Activated CD8-positive, alpha-beta memory T cell treated with anti-CD3 and anti-CD28 coated beads for 4 hours (primary cell): ENCODE measurements around the gene GFRA1.

Experiments
- DNase-seq, 2 donors: peaks; one replicate each; pipeline ENCODE4 v3.0.0-alpha.2; 2020; ENCODE audit warnings: low read depth in 2 of 2

GFRA1 gene

DNA sequence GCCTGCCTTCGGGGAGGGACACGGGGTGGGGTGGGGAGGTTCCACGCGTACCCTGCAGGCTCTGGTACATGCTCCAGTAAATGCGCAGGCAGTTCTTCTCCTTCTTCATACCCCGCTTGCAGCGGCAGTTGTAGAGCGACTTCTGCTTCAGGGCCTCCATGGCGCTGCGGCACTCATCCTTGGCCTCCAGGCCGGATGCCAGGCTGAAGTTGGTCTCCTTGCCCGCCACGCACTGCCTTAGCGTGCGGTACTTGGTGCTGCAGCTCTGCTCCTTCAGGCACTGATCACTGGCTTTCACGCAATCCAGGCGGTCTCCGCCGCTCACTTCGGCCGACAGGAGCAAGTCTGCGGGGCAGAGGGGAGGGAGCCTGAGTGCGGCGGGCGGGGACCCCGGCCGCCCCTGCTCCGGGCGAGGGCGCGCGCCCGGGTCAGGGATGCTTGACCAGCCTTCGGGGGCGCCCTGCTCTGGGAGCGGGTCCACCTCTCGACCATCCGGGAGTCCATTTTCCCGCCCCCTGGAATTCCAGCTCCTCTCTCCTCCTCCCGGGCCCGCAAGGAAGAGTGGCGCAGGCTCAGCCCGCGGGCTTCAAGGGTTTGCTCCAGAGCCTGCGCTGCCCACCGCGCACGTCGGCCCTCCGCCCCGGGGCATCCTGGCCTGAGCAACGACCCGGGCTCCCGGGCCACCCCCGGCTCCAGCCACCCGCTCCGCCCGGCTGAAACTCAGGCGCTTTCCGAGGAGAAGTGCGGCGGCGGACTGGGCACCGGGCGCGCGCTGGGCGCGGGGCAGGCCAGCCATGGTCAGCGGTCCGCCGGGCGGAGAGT, 2.0 kb downstream of the GFRA1 start:
- DNase-seq, result no peak

DNA sequence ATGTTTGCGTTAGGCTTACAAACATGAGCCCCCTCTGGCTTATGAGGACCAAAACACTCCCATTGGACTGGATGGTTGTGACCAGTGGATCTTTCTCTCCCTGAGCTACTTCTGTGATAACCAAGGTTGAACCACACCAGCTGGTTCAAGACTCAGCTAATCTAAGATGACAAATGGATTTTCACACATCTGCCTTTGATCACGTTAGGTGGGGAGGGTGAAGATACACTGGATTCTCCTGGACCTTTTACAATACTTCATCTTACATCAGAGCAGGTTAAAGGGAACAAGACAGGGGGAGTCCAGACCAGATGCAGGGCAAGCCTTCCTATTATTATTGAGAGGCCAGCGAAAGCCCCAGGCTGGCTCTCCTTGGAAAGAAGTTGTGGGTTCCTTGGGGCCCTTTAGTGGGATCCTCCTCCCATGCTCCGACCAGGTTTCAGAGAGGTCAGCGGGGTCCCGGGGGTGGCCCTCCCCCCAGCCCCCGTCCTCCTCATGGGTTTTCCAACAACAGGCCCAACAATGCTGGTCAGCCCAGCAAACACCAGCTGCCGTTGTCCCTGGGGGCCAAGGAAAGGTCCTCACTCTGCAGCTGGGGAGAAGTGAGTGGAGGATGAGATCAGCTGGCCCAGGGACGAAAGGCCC, 2.8 kb downstream of the GFRA1 start:
- no peak for DNase-seq

DNA sequence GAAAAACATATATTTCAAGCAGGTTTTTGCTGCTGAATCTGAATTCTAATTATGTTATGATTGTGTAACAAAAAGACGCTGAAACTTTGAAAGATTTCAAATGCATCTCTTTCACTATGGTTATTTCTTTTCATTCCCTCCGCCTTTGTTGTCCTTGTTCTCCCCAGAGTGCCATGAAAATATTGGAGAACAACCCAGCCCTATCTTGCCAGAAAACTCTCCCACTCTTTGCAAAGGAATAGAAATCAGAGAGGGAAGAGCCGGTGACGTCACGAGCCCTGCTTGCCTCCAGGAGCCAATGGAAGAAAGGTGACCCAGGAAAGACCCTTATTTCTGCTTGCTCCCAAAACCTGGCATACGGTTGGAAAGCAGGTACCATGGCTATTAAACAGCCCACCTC, 3.4 kb downstream of the GFRA1 start:
- DNase-seq, result no peak

DNA sequence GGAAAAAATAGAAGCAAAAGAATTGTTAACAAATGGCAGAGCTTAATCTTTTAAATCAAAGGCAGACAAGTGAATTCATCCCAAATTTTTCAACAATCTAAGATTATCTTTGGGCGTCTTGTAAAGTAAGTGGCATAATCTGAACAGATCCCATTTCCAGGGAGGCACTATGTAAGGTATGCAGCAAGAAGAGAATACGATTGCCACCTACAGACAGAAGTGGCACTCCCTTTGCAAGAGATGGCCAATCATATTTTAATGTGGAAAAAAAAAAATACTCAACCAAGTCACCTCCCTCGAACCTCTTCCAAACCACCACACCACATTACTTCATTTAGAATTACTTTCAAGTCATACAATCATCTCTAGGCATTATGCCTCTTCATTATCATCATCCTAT, 4.0 kb downstream of the GFRA1 start:
- DNase-seq, result no peak

DNA sequence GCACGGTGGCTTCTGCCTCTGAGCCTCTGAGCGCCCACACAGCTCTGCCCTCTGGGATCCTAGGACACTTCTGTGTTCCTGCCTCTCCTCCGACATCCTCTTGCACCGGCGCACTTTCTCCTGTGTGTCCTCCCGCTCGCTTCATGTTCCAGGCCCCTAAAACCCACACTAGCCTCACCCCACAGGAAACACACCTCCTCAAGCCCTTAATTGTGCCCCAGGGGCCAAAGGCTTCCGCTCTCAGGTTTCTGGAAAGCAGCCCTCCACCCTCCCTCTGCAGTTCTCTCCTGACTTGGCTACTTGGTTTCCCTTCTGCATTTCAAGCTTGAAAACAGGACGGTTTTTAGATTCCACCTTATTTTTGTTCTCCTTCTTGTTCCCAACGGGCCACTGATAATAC, 7.3 kb downstream of the GFRA1 start:
- no peak for DNase-seq

DNA sequence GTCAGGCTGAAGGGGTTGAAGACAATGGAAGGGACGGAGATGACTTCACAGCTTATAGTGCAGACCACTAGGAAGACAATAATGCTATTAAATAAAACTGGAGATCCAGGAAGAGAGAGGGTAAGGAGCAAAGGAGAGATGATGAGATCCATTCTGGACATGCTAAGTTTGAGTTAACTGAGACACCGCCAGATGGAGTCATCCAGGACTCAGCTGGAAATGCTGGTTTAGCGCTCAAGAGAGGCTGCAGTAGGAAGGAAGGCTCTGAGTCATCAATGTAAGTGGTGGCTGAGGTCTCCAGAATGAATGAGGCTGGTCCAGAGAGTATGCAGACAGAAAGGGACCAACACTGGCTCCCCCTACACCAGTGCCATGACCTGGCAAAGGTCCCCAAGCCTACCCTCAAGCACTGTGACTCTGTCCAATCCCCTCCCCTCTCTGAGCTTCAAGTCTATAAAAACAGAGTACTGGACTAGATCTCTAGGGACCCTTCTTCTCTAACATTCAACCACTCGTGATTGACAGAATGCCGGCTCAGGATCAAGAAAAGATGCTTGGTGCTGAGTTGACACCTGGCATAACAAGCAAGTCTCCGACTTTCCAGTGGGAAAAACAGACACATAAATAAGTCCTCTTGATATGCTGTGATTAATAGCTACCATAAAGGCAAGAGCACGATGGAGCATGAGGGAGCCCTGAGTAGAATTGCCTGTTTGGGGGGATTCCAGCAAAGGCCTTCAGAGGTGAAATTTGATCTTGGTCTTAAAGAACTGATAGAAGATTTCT, 8.9 kb downstream of the GFRA1 start:
- DNase-seq, result no peak

DNA sequence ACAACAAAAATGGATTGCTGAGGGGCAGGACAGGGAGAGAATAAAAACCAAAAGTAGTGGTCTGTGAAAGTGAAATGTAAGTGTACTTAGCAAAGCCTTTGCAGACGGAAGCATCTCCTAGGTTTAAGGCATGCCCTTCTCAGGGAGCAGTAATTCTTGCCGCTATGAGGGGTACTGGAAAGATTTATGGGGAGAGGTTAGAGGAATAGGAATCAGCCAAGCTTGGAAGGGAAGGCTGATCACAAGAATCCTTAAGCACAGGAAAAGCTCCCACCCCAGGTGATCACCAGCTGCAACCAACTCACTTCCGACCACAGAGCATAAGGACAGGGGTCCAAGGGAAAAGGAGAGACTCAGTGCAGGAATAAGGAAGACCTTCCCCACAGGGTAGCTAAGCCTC, 10.3 kb downstream of the GFRA1 start:
- no peak for DNase-seq

DNA sequence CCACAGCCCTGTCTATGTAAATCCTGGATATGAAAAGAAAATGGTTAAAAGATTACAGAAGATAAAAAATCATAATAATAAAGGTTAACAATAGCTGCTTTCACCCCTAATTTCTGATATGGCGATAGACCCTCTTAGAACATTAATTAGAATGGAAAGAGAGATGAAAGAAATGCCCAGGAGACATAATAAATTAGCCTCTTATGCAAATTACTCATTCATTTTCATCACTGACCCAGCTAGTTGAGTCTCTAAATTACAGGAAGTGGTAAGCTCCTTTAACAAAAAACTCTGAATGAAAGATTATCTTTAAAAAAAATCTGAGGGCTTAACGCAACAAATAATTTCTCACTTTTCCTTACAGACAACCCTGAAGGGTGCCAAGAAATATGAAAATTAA, 12.4 kb downstream of the GFRA1 start:
- no peak for DNase-seq

DNA sequence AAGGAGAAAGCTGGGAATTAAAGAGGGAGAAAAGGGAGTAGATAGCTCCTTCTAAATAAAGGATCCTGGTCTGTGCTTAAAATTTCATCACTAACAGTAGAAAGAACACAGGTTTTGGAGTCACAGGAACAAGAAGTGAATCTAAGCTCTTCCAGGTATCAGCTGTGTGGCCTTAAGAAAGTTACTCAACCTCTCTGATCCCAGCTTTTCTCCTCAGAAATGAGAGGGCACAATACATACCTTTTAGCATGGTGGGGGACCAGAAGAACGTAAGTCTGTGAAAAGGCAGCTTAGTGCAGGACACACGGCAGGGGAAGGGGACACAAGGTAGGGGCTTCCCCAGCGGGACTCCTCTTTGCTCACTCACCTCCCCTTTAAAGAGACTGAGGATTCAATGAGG, 13.4 kb downstream of the GFRA1 start:
- no peak for DNase-seq

DNA sequence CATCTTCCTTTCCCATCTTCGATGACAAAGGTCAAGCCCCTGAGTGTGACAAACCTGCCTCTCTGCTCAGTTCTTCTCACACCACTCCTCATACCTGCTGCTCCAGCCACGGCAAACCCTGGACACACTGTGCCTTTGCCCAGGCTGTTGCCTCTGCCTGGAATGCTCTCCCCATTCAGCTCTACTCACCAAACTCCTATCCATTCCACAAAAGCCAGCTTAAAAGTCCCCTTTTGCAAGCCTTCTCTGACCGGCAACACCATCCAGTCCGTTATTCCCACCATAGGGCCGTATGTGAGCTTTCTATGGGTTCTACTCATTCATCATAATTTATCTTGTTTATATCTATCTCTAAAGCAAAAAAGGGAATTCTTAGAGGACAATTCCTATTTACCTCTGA, 15.2 kb downstream of the GFRA1 start:
- no peak for DNase-seq

DNA sequence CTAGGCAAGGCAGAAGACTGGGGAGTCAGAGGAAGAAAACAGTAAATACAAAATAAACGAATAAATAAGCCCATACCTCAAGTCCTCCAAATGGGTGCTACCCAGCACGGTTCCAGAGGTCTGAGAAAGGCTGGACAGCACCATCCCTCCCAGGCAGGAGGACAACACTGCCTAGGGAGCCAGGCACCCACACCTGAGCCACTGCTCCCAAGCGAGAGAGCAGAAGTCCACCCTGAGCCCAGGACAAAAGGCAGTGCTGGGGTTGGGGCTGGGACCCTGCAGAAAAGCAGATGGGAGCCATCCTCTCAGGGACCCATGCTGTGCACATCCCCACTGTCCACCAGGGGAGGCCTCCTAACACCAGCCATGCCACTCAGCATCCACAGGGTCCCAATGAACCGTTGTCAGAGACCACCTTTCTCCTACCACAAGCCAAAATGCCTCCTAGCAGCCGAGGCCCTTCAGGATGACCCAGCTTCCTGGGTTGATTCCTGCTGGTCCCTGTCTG, 16.2 kb downstream of the GFRA1 start:
- no peak for DNase-seq

DNA sequence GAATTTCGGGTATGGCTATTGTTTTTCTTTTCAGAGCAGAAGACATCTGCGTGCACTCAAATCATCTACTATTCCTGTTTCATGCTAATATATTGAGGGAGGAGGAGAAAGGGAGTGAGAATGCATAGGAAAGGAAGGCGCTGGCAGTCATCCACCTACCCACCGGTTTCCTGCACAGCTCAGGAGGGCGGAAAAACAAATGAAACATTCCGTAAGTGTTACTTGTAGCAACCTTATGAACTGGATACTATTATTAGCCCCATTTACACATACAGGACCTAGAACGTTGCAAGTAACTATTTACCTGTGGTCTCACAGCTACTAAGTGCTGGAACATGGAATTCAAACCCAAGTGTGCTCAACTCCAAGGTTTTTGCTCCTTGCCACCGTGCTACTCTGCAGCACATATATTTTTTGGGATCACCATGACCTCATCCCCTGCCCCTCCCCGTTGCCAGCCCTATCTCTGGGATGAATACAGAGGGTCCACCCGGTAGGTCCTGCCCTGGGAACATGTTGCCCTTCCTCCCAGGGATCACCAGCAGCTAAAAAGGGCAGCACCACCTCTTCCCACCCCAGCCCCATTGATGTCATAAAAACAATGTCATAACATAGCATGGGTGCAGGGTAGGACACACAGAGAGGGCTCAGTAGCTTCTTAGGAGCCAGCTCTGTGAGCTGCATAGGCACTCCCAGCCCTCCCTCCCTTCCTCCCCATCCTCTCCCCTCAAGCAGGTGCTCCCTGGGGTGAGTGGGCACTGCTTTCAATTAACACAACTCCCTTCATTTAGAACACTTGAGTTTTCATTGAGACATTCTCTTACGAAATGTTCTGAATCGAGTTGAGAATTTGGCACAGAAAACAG, 16.9 kb downstream of the GFRA1 start:
- DNase-seq, result no peak

DNA sequence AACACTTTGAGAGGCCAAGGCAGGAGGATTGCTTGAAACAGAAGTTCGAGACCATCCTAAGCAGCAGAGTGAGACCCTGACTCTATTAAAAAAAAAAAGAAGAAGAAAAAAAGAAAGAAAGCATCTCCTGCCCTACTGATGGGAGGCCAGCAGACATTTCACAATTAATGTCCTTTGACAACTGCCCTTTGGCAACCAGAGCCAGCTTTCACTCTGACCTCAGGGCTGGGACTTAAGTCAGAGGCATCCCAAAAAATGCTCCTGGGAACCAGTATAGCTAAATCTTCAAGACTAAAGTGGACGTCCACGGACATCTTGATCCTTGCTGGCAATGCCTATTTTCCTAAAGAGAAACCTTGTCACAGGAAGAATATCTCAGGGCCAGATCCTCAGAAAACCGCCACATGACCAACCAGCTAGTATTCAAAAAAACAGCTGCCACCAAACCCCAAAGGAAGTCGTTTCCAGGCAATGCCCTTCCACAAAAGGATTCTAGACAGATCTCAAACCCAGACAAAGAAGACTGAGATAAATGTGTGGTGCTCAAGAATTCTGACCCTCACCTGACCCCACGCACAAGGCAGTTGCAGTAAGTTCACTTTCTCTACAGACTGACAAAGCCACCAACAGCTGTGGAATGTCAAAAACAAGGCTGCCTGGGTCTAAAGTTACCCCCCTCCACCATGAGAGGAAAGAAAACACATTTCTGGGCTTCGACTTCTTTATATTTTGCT, 18.4 kb downstream of the GFRA1 start:
- no peak for DNase-seq

DNA sequence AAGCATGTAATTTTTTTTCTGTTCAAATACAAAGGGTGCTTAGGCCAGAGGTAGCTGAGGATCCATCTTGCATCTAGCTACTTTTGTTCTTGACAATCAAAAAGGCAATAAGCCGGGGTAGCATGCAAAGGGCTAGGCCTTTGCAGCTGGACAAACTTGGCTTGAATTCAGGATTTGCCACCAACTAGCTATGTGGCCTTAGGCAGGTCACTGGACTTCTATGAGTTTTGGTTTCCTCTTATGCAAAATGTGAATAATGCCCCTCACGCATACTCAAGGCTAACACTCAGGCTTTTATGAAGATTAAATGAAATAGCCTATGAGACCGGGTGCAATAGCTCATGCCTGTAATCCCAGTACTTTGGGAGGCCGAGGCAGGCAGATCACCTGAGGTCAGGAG, 19.3 kb downstream of the GFRA1 start:
- no peak for DNase-seq

DNA sequence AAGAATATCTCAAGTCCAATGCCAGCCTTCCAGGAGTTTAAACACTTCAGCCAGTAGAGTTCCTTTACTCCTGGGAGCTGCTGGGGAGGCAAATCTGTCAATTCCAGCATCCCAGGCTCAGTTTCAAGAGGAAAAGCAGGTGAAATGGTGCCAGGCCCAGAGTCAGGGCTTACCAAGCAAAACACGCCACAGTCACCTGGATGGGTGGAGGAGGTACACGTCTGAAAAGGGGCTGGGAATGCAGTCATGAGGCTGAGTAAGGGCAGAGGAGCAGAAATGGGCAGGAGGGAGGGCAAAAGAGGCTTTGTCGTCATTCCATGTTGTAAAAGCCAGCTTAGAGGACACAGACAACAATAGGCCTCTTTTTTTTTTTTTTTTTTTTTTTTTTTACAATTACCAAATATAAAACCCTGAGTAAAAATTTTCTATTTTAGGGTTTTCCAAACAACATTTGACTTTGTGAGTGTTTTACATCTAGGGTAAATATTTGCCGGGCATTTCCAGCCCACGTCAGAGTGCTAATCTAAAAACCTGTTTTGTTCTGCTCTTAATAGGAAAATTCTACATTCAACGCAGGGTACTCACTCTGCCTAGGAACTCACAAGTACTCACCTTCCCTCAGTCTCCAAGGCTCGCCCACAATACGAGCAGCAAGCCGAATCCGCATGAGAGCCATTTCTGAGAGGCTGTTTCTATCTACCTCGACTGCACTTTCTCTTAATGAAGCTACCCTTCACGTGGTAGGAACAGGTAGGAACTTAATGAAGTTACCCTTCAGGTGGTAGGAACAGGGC, 21.2 kb downstream of the GFRA1 start:
- no peak for DNase-seq

DNA sequence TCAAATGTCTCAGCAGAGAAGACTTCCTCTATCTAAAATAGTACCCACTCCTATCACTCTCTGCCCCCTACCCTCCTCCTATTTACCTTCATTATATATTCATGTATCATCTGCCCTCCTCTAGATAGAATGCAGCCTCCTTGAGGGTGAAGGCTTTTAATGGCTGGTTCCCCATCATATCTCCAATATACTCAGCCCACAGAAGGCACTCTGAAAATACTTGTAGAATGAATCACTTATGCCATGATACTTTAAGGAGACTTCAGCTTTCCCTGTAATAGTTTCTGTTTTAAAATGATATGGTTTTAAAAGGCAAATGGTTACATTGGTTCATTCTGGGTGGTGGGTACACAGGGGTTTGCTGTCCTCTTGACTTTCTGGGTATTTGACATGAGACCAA, 25.3 kb downstream of the GFRA1 start:
- DNase-seq, result no peak

DNA sequence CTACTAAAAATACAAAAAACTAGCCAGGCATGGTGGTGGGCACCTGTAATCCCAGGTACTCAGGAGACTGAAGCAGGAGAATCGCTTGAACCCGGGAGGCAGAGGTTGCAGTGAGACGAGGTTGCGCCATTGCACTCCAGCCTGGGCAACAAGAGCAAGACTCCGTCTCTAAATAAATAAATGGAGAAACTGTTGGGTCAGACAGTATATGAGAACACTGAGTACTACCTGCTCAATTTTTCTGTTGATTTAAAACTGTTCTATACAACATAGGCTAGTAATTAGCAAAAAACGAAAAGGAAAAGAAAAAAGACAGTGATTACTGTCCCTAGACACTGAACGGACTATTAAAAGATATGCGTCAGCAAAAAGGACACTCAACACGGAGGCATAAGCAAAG, 26.7 kb downstream of the GFRA1 start:
- no peak for DNase-seq

DNA sequence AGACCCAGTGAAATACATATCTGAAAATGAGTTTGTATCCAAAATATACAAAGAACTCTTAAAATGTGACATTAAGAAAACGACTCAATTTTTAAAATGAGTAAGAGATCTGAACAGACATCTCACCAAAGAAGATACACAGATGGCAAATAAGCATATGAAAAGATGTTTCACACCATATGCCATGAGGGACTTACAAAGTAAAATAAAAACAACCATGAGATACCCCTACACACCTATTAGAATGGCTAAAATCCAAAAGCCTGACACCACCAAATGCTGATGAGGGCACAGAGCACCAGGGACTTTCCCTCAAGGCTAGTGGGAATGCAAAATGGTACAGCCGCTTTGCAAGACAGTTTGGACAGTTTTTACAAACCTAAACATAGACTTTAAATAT, 27.9 kb downstream of the GFRA1 start:
- DNase-seq, result no peak

DNA sequence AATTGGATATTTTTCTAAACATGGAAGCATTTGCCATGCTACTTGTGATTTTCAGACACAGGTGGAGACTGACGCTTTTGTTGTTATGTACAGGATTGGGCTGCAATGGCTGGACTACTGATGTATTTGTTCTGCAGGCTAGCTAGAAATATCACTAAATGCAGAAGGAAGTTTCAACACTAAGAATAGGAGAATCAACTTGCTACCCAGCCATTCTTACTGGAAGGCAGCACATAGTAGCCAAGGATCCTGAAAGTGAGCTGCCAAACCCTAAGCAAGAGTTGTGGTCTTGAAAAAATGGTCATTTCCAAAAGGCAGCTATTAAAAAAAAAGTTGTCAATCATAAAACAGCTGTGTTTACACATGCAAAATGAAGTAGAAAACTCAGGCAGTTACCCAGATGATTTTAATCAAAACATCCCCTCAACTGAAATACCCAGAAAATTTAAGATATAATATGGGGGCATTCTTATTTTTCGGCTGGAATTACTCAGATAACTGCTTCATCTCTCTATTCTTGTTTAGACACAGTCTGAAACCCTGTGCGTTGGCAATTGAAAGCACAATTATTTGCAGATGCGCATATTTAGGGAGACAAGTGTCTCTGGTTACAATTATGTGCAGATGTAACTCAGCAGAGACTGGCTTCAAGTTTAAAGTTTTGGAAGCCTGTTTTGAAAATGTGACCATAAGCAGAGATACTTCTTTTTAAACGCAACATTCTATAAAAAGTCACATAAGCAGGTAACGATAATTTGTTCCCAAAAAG, 31.2 kb downstream of the GFRA1 start:
- DNase-seq, result no peak
